Spleen (tissue), 11 donors: Measurements from ENCODE around the gene ZNF22. TPM values are rescaled to one million over a fixed set of nuclear protein-coding genes. Genes with fewer than 3 reads are reported as not detected.

Experiments used
- DNase-seq: peaks from one replicate; pipeline ENCODE4 v3.0.0-alpha.2; 2020
- H3K27ac ChIP-seq, 8 donors: fragments of 200-600 bp; sonication (generic) in 7 of 8; 1 replicate in 4 of 8; 2 replicates in 4 of 8; pipeline versions ENCODE4 v1.5.0 to v1.8.0; 2016 to 2021; ENCODE audit warnings: inconsistent platforms in 4 of 8, mild to moderate bottlenecking in 4 of 8, moderate library complexity in 1 of 8
- H3K27me3 ChIP-seq, 7 donors: fragments of 200-600 bp; sonication (generic) in 6 of 7; replicated peaks in 1 of 7; 1 replicate in 4 of 7; 2 replicates in 3 of 7; pipeline versions ENCODE4 v1.5.0 to v1.8.0; 2016 to 2021; ENCODE audit warnings: inconsistent platforms in 3 of 7, mild to moderate bottlenecking in 1 of 7
- H3K36me3 ChIP-seq, 6 donors: fragments of 200-600 bp; sonication (generic) in 5 of 6; 1 replicate in 4 of 6; 2 replicates in 2 of 6; pipeline versions ENCODE4 v1.5.0 to v1.8.0; 2016 to 2021; ENCODE audit warnings: inconsistent platforms in 2 of 6
- H3K4me1 ChIP-seq, 6 donors: fragments of 200-600 bp; sonication (generic) in 5 of 6; 1 replicate in 3 of 6; 2 replicates in 3 of 6; pipeline versions ENCODE4 v1.5.0 to v1.8.0; 2016 to 2021; ENCODE audit warnings: inconsistent platforms in 3 of 6
- H3K4me3 ChIP-seq, 8 donors: fragments of 200-600 bp; sonication (generic) in 7 of 8; 1 replicate in 4 of 8; 2 replicates in 4 of 8; pipeline versions ENCODE4 v1.5.0 to v1.8.0; 2016 to 2021; ENCODE audit warnings: inconsistent platforms in 4 of 8, mild to moderate bottlenecking in 4 of 8, moderate library complexity in 2 of 8
- H3K9me3 ChIP-seq, 8 donors: fragments of 200-600 bp; sonication (generic) in 7 of 8; 1 replicate in 4 of 8; 2 replicates in 4 of 8; pipeline versions ENCODE4 v1.5.0 to v1.8.0; 2016 to 2021; ENCODE audit warnings: inconsistent platforms in 4 of 8
- CTCF ChIP-seq, 11 experiments: fragments of 200-600 bp in 7 of 11; fragments of 450-650 bp in 4 of 11; sonication (generic) in 4 of 11; IDR thresholded peaks in 8 of 11; conservative IDR thresholded peaks in 3 of 11; 1 replicate in 7 of 11; 2 replicates in 4 of 11; pipeline versions ENCODE4 v1.4.0 to v1.8.0; 2016 to 2021; ENCODE audit warnings: antibody characterized with exemption in 11 of 11, inconsistent platforms in 4 of 11, mild to moderate bottlenecking in 1 of 11
- POLR2A ChIP-seq, 3 donors: fragments of 450-650 bp; IDR thresholded peaks; one replicate each; pipeline ENCODE4 v1.5.1; 2017; ENCODE audit warnings: antibody characterized with exemption in 3 of 3, mild to moderate bottlenecking in 1 of 3
- POLR2AphosphoS5 ChIP-seq, 3 donors: sonication (generic); formaldehyde crosslinking; IDR thresholded peaks; one replicate each; pipeline ENCODE4 v1.5.1; 2017; ENCODE audit warnings: antibody characterized with exemption in 3 of 3
- WGBS, 5 donors: extraction: QIAGEN DNeasy Blood & Tissue Kit in 3 of 5; methylation state at CpG; one replicate each; pipeline versions ENCODE4 v1.1.5 to v1.1.7; 2013 to 2018; 5-methylcytosine and 5-hydroxymethylcytosine counted together
- intact Hi-C: fragments of 100-400 bp; cut with DNase I; formaldehyde crosslinking; loops from one replicate; pipeline ENCODE4 v1.15.0; 2023; ENCODE audit warnings: low total_unique reads
- polyA plus RNA-seq, 3 donors: library from polyadenylated mRNA; stranded (reverse); fragments of 200-250 nt; gene quantifications; one replicate each; pipeline ENCODE4 v1.2.1, GENCODE V29; 2013
- total RNA-seq, 7 donors: library from RNA; depleted of rRNA in 3 of 7; stranded (reverse); fragments of >200 nt in 3 of 7; fragmentation: NEBNext Ultra II Directional in 4 of 7; extraction: Animal tissue kit (Norgen Biotek cat#: 25700) in 4 of 7; gene quantifications; one replicate each; pipeline versions ENCODE4 v1.1.0 to v1.2.1, GENCODE V29; 2016 to 2021
- donor health status: healthy with polysubstance abuse.
- donor health status: DM: no; HTN: no; CAD: no; lungs with moderate emphysema.
- donor health status: DM: no; HTN: no; CAD: no.
- donor health status: Bipolar disorder and iron deficiency.
- donor health status: healthy.
- donor health status: DM: no; HTN: no; CAD: no.
- donor health status: DM: yes; HTN: yes; CAD: no.

ZNF22 gene
- total and polyA plus RNA-seq, 10 donors, result 22.7 to 33.6 (median 26.0) TPM

GRCh38 chr10:44969854-44970253, 30.9 kb upstream of the ZNF22 start:
- H3K4me1 ChIP-seq, result peaks cover 36 to 99% (median 69%) of the 10 kb centered on the region in 6 donors
- no peak overlapping the region for H3K4me3 ChIP-seq
- intact Hi-C loops, result no loop called here
- peaks cover 0 to 37% (median 0%) of the 10 kb centered on the region in 6 donors for H3K36me3 ChIP-seq
- H3K9me3 ChIP-seq, result no peaks in the 10 kb centered on the region
- H3K27ac ChIP-seq, result peak overlapping the region in 3 of 8 donors; percentile 91 to 93 (median 92)
- TF ChIP-seq POLR2AphosphoS5 (IDR thresholded peaks at IDR 0.05), result peak in 2 of 3 donors; percentile 11 to 73
- TF ChIP-seq CTCF (IDR thresholded peaks at IDR 0.05 in 8 of 11, conservative IDR thresholded peaks at IDR 0.05 in 3 of 11), result no peak
- no peaks in the 10 kb centered on the region for H3K27me3 ChIP-seq
- DNase-seq, result peak; percentile 79
- 76 to 97% (median 93%) methylated on average over 6 to 9 of the region's 9 CpGs for WGBS, 5 donors

GRCh38 chr10:44970812-44971395, 29.8 kb upstream of the ZNF22 start:
- intact Hi-C loops, result no loop called here
- no peaks in the 10 kb centered on the region for H3K9me3 ChIP-seq
- H3K4me1 ChIP-seq, result peaks cover 35 to 99% (median 64%) of the 10 kb centered on the region in 6 donors
- 87 to 92% (median 91%) methylated on average over 8 of the region's 8 CpGs for whole genome bisulfite sequencing, 5 donors
- H3K27ac ChIP-seq, result peak overlapping the region in 3 of 8 donors; percentile 13 to 34 (median 16)
- peaks cover 0 to 37% (median 0%) of the 10 kb centered on the region in 6 donors for H3K36me3 ChIP-seq
- H3K4me3 ChIP-seq, result no peak overlapping the region
- no peaks in the 10 kb centered on the region for H3K27me3 ChIP-seq
- peak; percentile 70 for DNase-seq
- TF ChIP-seq POLR2AphosphoS5 (IDR thresholded peaks at IDR 0.05) (no peak), POLR2A (IDR thresholded peaks at IDR 0.05) (no peak), CTCF (IDR thresholded peaks at IDR 0.05 in 8 of 11, conservative IDR thresholded peaks at IDR 0.05 in 3 of 11) (no peak)

- no peaks in the 10 kb centered on the region for H3K27me3 ChIP-seq
- H3K4me1 ChIP-seq, result peaks cover 35 to 99% (median 62%) of the 10 kb centered on the region in 6 donors
- no peaks in the 10 kb centered on the region for H3K9me3 ChIP-seq
- intact Hi-C loops, result no loop called here
- no peak overlapping the region for H3K4me3 ChIP-seq
- TF ChIP-seq CTCF (IDR thresholded peaks at IDR 0.05 in 8 of 11, conservative IDR thresholded peaks at IDR 0.05 in 3 of 11), result no peak
- TF ChIP-seq POLR2AphosphoS5 (IDR thresholded peaks at IDR 0.05), result peak in 2 of 3 donors; percentile 28 to 69
- TF ChIP-seq POLR2A (IDR thresholded peaks at IDR 0.05), result no peak
- 85 to 97% (median 86%) methylated on average over 11 of the region's 11 CpGs for WGBS, 5 donors
- peaks cover 0 to 41% (median 0%) of the 10 kb centered on the region in 6 donors for H3K36me3 ChIP-seq
- peak overlapping the region in 3 of 8 donors; percentile 13 to 34 (median 16) for H3K27ac ChIP-seq
- DNase-seq, result peak; percentile 79
Observed at GRCh38 chr10:44971434-44971833, 29.3 kb upstream of the ZNF22 start.

- TF ChIP-seq POLR2AphosphoS5 (IDR thresholded peaks at IDR 0.05), result peak in 1 of 3 donors; percentile 9
- TF ChIP-seq POLR2A (IDR thresholded peaks at IDR 0.05), result no peak
- no peaks in the 10 kb centered on the region for H3K9me3 ChIP-seq
- peaks cover 0 to 48% (median 0%) of the 10 kb centered on the region in 6 donors for H3K36me3 ChIP-seq
- peak; percentile 47 for DNase-seq
- intact Hi-C loops, result no loop called here
- H3K4me1 ChIP-seq, result peaks cover 33 to 99% (median 59%) of the 10 kb centered on the region in 6 donors
- WGBS, 5 donors, result 94 to 100% (median 96%) methylated on average over 11 to 12 of the region's 12 CpGs
- no peak overlapping the region for H3K4me3 ChIP-seq
- H3K27me3 ChIP-seq, result no peaks in the 10 kb centered on the region
- H3K27ac ChIP-seq, result peak overlapping the region in 2 of 8 donors; percentile 79 to 84
Observed at GRCh38 chr10:44971935-44972757, 28.6 kb upstream of the ZNF22 start.
